ENCODE measurements around the gene BTBD2.

DNA sequence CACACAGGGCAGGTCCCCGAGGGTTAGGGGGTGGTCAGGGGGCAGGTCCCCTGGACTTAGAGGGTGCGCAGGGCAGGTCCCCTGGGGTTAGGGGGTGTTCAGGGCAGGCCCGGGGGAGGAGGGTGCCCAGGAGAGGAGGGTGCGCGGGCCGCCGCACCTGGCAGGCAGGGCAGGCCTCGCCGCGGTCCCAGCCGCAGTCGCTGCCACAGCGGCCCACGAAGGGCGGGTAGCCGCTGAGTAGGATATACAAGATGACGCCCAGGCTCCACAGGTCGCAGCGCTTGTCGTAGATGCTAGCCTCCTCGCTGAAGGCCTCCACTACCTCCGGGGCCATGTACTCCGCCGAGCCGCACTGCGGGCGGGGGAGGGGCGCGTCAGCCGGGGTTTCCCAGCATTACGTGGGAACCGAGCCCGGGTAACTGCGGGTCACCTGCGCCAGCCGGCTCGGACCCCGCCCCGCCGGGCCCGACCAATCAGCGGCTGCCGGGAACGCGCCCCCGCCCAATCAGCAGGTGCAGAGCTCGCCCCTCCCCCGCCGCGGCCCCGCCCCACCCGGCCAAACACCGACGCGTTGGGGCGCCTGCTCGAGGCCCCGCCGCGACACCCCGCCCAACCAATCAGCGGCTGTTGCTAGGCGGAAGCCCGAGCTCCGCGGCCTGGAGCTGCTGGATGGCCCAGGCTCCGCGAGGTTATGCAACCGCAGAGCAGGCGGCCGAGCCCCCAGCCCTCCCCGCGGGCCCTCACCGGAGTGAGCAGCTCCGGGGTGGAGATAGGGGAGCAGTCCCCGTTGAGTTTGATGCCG, 26.4 kb upstream of the BTBD2 start:
- no peak for TF ChIP-seq CTCF (IDR thresholded peaks at IDR 0.05; ENCODE audit: low read length)
- TF ChIP-seq EZH2phosphoT487 (IDR thresholded peaks at IDR 0.05; ENCODE audit: low read length) = no peak
- no peak for TF ChIP-seq EZH2 (optimal IDR thresholded peaks at IDR 0.05; ENCODE audit: low read depth, low read length)

All from MM.1S (cell line).